Activated naive CD8-positive, alpha-beta T cell treated with anti-CD3 and anti-CD28 coated beads, Interleukin-2, amount 50 U/mL, for 24 hours (primary cell): ENCODE measurements around the gene ANXA2.
"Not testable (repeated sequence)": the region's sequence is repeated elsewhere in the genome, so short reads cannot be mapped to it uniquely, and the experiment has no call there.

Source experiments
- ATAC-seq: fragments of 150-1000 bp; cut with Tn5 transposase; one replicate; pipeline ENCODE4 v1.10.0; 2021
- DNase-seq: peaks from one replicate; pipeline ENCODE4 v3.0.0; 2021
- H3K27ac Mint-ChIP-seq: one replicate; pipeline ENCODE4 v1.8.0; 2021; ENCODE audit warnings: mild to moderate bottlenecking, mixed read lengths
- H3K27me3 Mint-ChIP-seq: one replicate; pipeline ENCODE4 v1.8.0; 2021; ENCODE audit warnings: mixed read lengths
- H3K36me3 Mint-ChIP-seq: one replicate; pipeline ENCODE4 v1.8.0; 2021; ENCODE audit warnings: low read depth, mixed read lengths
- H3K4me1 Mint-ChIP-seq: one replicate; pipeline ENCODE4 v1.8.0; 2021; ENCODE audit warnings: mixed read lengths
- H3K4me3 Mint-ChIP-seq: one replicate; pipeline ENCODE4 v1.8.0; 2021; ENCODE audit warnings: mild to moderate bottlenecking, moderate library complexity, mixed read lengths
- H3K9me3 Mint-ChIP-seq: one replicate; pipeline ENCODE4 v1.8.0; 2021; ENCODE audit warnings: mixed read lengths

ANXA2 gene

GRCh38 chr15:60417112-60417511, 19.3 kb upstream of the ANXA2 start:
- Mint-ChIP-seq H3K27me3 (no peaks in the 10 kb centered on the region), H3K9me3 (no peaks in the 10 kb centered on the region), H3K27ac (no peak overlapping the region), H3K36me3 (peaks cover 9% of the 10 kb centered on the region), H3K4me1 (peaks cover 1% of the 10 kb centered on the region), H3K4me3 (no peak overlapping the region)
- DNase-seq (no peak), ATAC-seq (no peak)

DNA sequence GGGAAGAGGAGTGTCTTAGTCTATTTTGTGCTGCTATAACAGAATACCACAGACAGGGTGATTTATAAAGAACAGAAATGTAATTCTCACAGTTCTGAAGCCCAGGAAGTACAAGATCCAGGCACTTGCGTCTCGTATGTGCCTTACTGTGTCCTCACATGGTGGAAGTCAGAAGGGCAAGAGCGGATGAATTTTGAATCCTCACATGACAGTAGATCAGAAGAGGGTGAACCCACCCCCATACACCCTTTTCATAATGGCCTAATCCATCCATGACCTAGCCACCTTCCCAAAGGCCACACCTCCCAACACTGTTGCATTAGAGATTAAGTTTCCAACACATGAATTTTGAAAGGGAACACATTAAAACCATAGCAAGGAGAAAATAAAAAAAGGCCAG, 18.7 kb upstream of the ANXA2 start:
- Mint-ChIP-seq H3K9me3 (no peaks in the 10 kb centered on the region), H3K27ac (no peak overlapping the region), H3K27me3 (no peaks in the 10 kb centered on the region), H3K36me3 (peaks cover 9% of the 10 kb centered on the region), H3K4me3 (no peak overlapping the region), H3K4me1 (peaks cover 1% of the 10 kb centered on the region)
- no peak for ATAC-seq
- no peak for DNase-seq

- Mint-ChIP-seq H3K4me1 (peaks cover 1% of the 10 kb centered on the region), H3K4me3 (no peak overlapping the region), H3K27me3 (no peaks in the 10 kb centered on the region), H3K36me3 (no peaks in the 10 kb centered on the region), H3K27ac (no peak overlapping the region), H3K9me3 (no peaks in the 10 kb centered on the region)
- DNase-seq (no peak), ATAC-seq (no peak)
Measured at GRCh38 chr15:60414016-60414682, 16.4 kb upstream of the ANXA2 start.

DNA sequence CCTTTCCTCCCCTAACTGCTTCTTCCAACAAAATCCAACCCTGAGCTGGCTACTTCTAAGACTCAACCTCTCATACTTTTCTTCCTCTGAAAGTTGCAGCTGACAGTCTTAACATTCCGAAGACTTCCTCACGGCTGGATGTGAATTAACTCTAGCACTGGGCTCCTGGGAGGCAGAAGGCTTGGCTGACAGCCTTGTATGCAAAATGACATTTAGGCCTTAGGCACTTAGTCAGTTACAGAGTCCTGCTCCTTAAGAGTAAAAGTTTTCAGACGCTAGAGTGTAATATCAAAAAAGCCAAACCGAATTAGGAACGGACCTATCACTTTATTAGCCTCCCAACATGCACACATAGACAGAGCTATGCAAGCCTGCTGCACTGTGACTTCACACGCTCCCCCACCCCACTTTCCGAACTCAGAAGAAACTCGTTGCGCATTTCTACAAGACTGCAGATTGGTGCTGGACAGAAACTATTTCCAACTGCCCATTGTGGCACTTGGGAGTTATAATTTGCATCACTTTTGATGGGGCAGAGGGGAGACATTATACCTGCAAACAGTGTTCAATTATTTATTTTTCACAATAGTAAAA, 15.5 kb upstream of the ANXA2 start:
- no peak for DNase-seq

DNA sequence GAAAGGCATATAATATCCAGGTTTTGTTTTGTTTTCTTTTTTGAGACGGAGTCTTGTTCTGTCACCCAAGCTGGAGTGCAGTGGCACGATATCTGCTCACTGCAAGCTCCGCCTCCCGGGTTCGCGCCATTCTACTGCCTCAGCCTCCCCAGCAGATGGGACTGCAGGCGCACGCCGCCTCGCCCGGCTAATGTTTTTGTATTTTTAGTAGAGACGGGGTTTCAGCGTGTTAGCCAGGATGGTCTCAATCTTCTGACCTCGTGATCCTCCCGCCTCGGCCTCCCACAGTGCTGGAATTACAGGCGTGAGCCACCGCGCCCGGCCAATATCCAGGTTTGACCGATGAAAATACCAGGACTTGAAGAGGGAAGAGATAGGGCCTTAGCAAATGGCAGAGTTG, 15.0 kb upstream of the ANXA2 start:
- DNase-seq, H3K27me3 Mint-ChIP-seq, H3K27ac Mint-ChIP-seq, ATAC-seq, H3K9me3 Mint-ChIP-seq, H3K36me3 Mint-ChIP-seq, H3K4me3 Mint-ChIP-seq: not testable (repeated sequence)
- peaks cover 10% of the 10 kb centered on the region for H3K4me1 Mint-ChIP-seq

More for the DNA sequence above, 15.5 kb upstream of the ANXA2 start:
- Mint-ChIP-seq H3K27me3 (no peaks in the 10 kb centered on the region), H3K36me3 (no peaks in the 10 kb centered on the region), H3K9me3 (no peaks in the 10 kb centered on the region), H3K27ac (no peak overlapping the region), H3K4me1 (peaks cover 6% of the 10 kb centered on the region), H3K4me3 (no peak overlapping the region)
- ATAC-seq = no peak

- no peaks in the 10 kb centered on the region for H3K27me3 Mint-ChIP-seq
- ATAC-seq (no peak), DNase-seq (no peak)
- H3K36me3 Mint-ChIP-seq = no peaks in the 10 kb centered on the region
- H3K9me3 Mint-ChIP-seq = no peaks in the 10 kb centered on the region
- H3K4me3 Mint-ChIP-seq = no peak overlapping the region
- peaks cover 15% of the 10 kb centered on the region for H3K4me1 Mint-ChIP-seq
- H3K27ac Mint-ChIP-seq = no peak overlapping the region
Measured at GRCh38 chr15:60411774-60412425, 14.1 kb upstream of the ANXA2 start.

- not testable (repeated sequence) for H3K4me3 Mint-ChIP-seq, H3K27ac Mint-ChIP-seq
Measured at GRCh38 chr15:60410350-60410749, 12.6 kb upstream of the ANXA2 start.

DNA sequence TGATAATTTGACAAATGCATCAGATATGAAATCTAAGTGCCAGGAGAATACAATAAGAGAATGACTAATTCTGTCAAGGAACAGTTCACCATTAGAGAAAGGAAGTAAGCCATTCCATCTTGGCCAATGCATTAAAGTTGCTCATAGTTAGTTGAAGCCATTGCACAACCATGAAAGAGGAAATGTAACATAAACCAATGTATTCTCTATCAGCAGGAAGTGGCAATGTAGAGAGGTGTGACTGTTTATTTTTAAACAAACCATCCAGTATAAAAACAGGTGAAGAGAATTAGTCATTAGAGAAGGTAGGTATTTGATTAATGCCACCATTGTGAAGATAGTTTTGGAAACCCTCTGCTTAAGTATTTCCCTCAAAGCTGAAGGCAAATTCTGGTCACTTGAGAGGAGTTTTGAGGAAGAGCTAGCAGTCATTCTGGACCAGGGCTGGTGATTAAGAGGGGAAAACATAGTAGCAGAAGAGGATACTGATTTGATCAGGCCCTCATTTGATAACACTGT, 10.7 kb upstream of the ANXA2 start:
- H3K4me3 Mint-ChIP-seq = no peak overlapping the region
- no peak for DNase-seq
- no peaks in the 10 kb centered on the region for H3K27me3 Mint-ChIP-seq
- peaks cover 18% of the 10 kb centered on the region for H3K4me1 Mint-ChIP-seq
- no peaks in the 10 kb centered on the region for H3K36me3 Mint-ChIP-seq
- no peak overlapping the region for H3K27ac Mint-ChIP-seq
- H3K9me3 Mint-ChIP-seq = no peaks in the 10 kb centered on the region
- no peak for ATAC-seq

More at GRCh38 chr15:60410350-60410749, 12.6 kb upstream of the ANXA2 start:
- not testable (repeated sequence) for ATAC-seq, DNase-seq, H3K9me3 Mint-ChIP-seq, H3K36me3 Mint-ChIP-seq, H3K27me3 Mint-ChIP-seq
- H3K4me1 Mint-ChIP-seq = peaks cover 19% of the 10 kb centered on the region

- Mint-ChIP-seq H3K36me3 (no peaks in the 10 kb centered on the region), H3K9me3 (no peaks in the 10 kb centered on the region), H3K27me3 (no peaks in the 10 kb centered on the region), H3K4me3 (no peak overlapping the region), H3K4me1 (peaks cover 18% of the 10 kb centered on the region), H3K27ac (no peak overlapping the region)
- no peak for ATAC-seq
- no peak for DNase-seq
Measured at GRCh38 chr15:60407415-60407805, 9.6 kb upstream of the ANXA2 start.

GRCh38 chr15:60406513-60407414, 9.0 kb upstream of the ANXA2 start:
- no peaks in the 10 kb centered on the region for H3K36me3 Mint-ChIP-seq
- ATAC-seq (no peak), DNase-seq (no peak)
- H3K9me3 Mint-ChIP-seq = no peaks in the 10 kb centered on the region
- H3K27me3 Mint-ChIP-seq = no peaks in the 10 kb centered on the region
- H3K27ac Mint-ChIP-seq = peak overlapping the region; percentile 53
- H3K4me3 Mint-ChIP-seq = no peak overlapping the region
- peaks cover 18% of the 10 kb centered on the region for H3K4me1 Mint-ChIP-seq

GRCh38 chr15:60405399-60405798, 7.6 kb upstream of the ANXA2 start:
- Mint-ChIP-seq H3K36me3 (no peaks in the 10 kb centered on the region), H3K9me3 (no peaks in the 10 kb centered on the region), H3K4me1 (peaks cover 18% of the 10 kb centered on the region), H3K27ac (no peak overlapping the region), H3K27me3 (no peaks in the 10 kb centered on the region), H3K4me3 (no peak overlapping the region)
- DNase-seq (no peak), ATAC-seq (no peak)

GRCh38 chr15:60404351-60404750, 6.6 kb upstream of the ANXA2 start:
- not testable (repeated sequence) for H3K27ac Mint-ChIP-seq, H3K27me3 Mint-ChIP-seq, H3K36me3 Mint-ChIP-seq, DNase-seq, H3K9me3 Mint-ChIP-seq, ATAC-seq, H3K4me3 Mint-ChIP-seq
- H3K4me1 Mint-ChIP-seq = peaks cover 19% of the 10 kb centered on the region

DNA sequence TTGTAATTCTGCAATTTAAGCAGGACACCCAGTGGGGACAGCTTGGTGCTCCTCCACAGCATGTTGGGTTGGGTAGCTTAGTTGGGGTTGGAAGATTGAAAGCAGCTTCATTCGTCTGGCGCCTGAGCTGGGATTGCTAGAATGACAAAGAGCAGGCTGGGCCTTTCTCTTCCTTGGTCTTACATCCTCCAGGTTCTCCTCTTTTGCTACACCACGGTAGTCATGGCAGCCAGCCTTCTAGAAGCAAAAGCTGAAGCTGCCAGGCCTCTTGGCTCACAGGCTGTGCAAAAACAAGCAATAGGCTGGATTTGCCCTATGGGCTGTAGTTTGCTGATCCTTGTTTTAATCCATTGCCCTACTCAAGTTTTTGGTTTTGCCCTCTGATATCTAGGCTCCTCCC, 3.2 kb upstream of the ANXA2 start:
- no peaks in the 10 kb centered on the region for H3K9me3 Mint-ChIP-seq
- no peak overlapping the region for H3K27ac Mint-ChIP-seq
- no peak for ATAC-seq
- peaks cover 7% of the 10 kb centered on the region for H3K36me3 Mint-ChIP-seq
- peaks cover 5% of the 10 kb centered on the region for H3K27me3 Mint-ChIP-seq
- DNase-seq = no peak
- H3K4me3 Mint-ChIP-seq = no peak overlapping the region
- peaks cover 26% of the 10 kb centered on the region for H3K4me1 Mint-ChIP-seq

DNA sequence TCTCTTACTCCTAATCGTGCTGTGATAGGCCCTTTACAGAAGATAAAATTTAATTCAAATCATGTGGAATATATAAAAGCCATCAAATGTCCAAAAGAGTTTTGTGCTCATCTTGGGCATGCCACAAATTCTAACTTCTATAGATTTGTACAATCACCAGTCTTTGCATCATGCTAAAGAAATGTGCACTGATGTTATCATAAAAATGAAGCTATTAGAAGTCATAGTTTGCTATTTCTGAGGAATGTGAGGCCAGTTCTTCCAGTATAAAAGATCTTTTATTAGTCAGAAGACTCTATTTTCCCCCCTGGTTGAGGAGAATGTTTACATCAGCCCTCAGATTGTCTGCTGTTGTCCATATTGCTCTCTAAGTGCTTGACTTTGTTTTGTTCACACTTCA, 2.1 kb upstream of the ANXA2 start:
- ATAC-seq = no peak
- Mint-ChIP-seq H3K4me3 (no peak overlapping the region), H3K36me3 (peaks cover 13% of the 10 kb centered on the region), H3K27ac (no peak overlapping the region), H3K4me1 (peaks cover 35% of the 10 kb centered on the region), H3K27me3 (peaks cover 5% of the 10 kb centered on the region), H3K9me3 (no peaks in the 10 kb centered on the region)
- no peak for DNase-seq
